Lung (tissue), 12 donors: Measurements from ENCODE around the gene TUBB. TPM values are rescaled to one million over a fixed set of nuclear protein-coding genes. Genes with fewer than 3 reads are reported as not detected.

Experiments
- ATAC-seq: fragments of 200-7000 bp; cut with Tn5 transposase; one replicate; pipeline ENCODE4 v1.9.1; 2020; ENCODE audit warnings: moderate number of reproducible peaks; ENCODE audit not compliant: insufficient read depth, low FRiP score
- DNase-seq, 3 donors: peaks; one replicate each; pipeline ENCODE4 v3.0.0-alpha.2; 2013 to 2017
- H3K27ac ChIP-seq, 2 donors: one replicate each; pipeline ENCODE4 v1.5.1; 2013; ENCODE audit warnings: mild to moderate bottlenecking in 2 of 2, moderate library complexity in 2 of 2, control low read depth in 1 of 2, inconsistent platforms in 1 of 2, low read depth in 1 of 2, low read length in 1 of 2
- H3K27me3 ChIP-seq, 3 donors: one replicate each; pipeline ENCODE4 v1.5.1; 2013; ENCODE audit warnings: low read length in 2 of 3; ENCODE audit not compliant: control insufficient read depth in 3 of 3, insufficient read depth in 3 of 3
- H3K36me3 ChIP-seq, 4 donors: one replicate each; pipeline ENCODE4 v1.5.1; 2013; ENCODE audit warnings: low read length in 4 of 4, mild to moderate bottlenecking in 1 of 4, moderate library complexity in 1 of 4; ENCODE audit not compliant: control insufficient read depth in 4 of 4, insufficient read depth in 4 of 4
- H3K4me1 ChIP-seq, 5 donors: one replicate each; pipeline ENCODE4 v1.5.1; 2013; ENCODE audit warnings: low read length in 5 of 5, mild to moderate bottlenecking in 2 of 5, moderate library complexity in 1 of 5; ENCODE audit not compliant: control insufficient read depth in 5 of 5, insufficient read depth in 5 of 5
- H3K4me3 ChIP-seq: one replicate; pipeline ENCODE4 v1.5.1; 2013; ENCODE audit warnings: mild to moderate bottlenecking, control low read depth, moderate library complexity
- H3K9ac ChIP-seq, 2 donors: one replicate each; pipeline ENCODE4 v1.5.1; 2013; ENCODE audit warnings: low read length in 2 of 2, control low read depth in 1 of 2; ENCODE audit not compliant: insufficient read depth in 1 of 2
- H3K9me3 ChIP-seq, 4 donors: one replicate each; pipeline ENCODE4 v1.5.1; 2013; ENCODE audit warnings: low read length in 3 of 4, mild to moderate bottlenecking in 1 of 4, moderate library complexity in 1 of 4; ENCODE audit not compliant: control insufficient read depth in 4 of 4, insufficient read depth in 3 of 4
- WGBS, 2 donors: extraction: QIAGEN DNeasy Blood & Tissue Kit; methylation state at CpG; one replicate each; pipeline ENCODE4 v1.1.7; 2013; 5-methylcytosine and 5-hydroxymethylcytosine counted together
- polyA plus RNA-seq, 2 donors: library from polyadenylated mRNA; stranded (reverse); fragments of 200-250 nt; gene quantifications; one replicate each; pipeline ENCODE4 v1.2.1, GENCODE V29; 2013
- total RNA-seq, 2 donors: library from RNA; depleted of rRNA in 1 of 2; stranded (reverse); fragments of >200 nt in 1 of 2; gene quantifications; one replicate each; pipeline ENCODE4 v1.2.1, GENCODE V29; 2014 to 2021
- TF ChIP-seq, protein P1 (sequence below): IDR thresholded peaks from 2 replicates; pipeline ENCODE4 v1.5.1; 2012; ENCODE audit warnings: mild to moderate bottlenecking; ENCODE audit errors: control extremely low read depth, extremely low read depth
- donor health status: control.
- donor health status: control.
- donor health status: Bipolar disorder and iron deficiency.
- donor health status: healthy.
- donor health status: DM: yes; HTN: yes; CAD: no.

The TUBB gene
- total and polyA plus RNA-seq, 4 donors = 171 to 403 (median 297) TPM

DNA sequence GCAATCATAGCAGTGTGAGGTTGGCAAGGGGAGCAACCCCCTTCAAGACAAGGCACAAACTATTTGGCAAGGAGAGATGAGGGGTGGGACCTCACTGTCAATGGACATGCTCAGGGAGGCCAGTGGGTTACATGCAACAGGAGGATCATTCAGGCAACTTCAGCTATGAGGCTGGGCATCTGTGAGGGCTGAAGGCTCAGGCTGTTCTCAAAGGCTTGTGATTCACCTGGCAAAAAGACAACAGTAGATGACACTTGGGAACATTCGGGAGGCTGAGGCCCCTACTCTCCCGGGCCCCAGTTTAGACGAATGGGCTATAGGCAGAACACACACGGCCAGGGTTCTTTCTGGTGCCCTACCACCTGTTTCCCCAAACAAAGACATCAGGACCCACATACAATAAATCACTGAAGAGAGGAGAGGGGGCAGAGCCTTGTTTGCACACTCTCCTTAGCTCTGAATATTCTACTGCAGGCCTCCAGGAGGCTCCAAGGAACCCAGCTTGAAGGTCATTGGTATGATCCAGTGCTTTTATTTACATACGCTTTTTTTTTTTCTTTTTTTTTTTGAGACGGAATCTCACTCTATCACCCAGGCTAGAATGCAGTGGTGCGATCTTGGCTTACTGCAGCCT is 7.9 kb downstream of the TUBB start:
- no peak overlapping the region for H3K4me3 ChIP-seq
- TF ChIP-seq, protein P1, sequence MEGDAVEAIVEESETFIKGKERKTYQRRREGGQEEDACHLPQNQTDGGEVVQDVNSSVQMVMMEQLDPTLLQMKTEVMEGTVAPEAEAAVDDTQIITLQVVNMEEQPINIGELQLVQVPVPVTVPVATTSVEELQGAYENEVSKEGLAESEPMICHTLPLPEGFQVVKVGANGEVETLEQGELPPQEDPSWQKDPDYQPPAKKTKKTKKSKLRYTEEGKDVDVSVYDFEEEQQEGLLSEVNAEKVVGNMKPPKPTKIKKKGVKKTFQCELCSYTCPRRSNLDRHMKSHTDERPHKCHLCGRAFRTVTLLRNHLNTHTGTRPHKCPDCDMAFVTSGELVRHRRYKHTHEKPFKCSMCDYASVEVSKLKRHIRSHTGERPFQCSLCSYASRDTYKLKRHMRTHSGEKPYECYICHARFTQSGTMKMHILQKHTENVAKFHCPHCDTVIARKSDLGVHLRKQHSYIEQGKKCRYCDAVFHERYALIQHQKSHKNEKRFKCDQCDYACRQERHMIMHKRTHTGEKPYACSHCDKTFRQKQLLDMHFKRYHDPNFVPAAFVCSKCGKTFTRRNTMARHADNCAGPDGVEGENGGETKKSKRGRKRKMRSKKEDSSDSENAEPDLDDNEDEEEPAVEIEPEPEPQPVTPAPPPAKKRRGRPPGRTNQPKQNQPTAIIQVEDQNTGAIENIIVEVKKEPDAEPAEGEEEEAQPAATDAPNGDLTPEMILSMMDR = no peak
- no peak for ATAC-seq
- peaks cover 0 to 12% (median 2%) of the 10 kb centered on the region in 5 donors for H3K4me1 ChIP-seq
- peaks cover 8 to 69% (median 50%) of the 10 kb centered on the region in 4 donors for H3K36me3 ChIP-seq
- H3K27me3 ChIP-seq = no peaks in the 10 kb centered on the region
- no peaks in the 10 kb centered on the region for H3K9me3 ChIP-seq
- DNase-seq = no peak
- no peak overlapping the region for H3K9ac ChIP-seq
- H3K27ac ChIP-seq = peak overlapping the region in 1 of 2 donors; percentile 57
- WGBS, 2 donors = 63 to 66% methylated on average over 7 of the region's 7 CpGs

DNA sequence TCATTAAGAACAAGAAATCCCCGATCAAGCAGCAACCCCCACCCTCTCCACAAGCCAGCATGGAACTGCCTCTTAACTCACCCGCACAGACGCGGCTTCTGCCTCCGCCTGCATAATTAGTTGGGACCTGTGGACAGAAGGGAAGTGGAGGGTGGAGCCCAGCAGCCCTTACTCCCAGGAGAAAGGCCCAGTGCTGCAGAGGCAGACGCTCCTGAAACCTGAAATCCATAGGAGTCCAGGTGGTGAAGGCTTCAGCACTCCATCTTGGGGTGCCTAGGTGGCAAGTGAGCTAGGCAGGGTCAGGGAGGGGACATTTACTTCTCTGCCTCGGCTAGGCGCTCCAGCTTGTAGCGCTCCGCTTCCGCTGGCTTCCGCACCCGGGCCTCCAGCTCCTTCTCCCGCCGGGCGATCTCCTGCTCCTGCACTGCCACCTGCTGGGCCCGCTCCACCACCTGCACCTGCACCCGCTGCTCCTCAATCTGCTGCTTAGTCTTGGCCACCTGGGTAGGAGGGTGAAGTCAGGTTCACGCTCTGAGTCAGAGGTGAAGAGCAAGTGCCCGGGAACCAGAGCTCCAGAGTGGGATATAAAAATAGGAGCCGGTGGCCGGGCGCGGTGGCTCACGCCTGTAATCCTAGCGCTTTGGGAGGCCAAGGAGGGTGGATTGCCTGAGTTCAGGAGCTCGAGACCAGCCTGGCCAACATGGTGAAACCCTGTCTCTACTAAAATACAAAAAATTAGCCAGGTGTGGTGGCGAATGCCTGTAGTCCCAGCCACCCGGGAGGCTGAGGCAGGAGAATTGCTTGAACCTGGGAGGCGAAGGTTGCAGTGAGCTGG is 10.7 kb downstream of the TUBB start:
- TF ChIP-seq, protein P1 = peak; percentile 51
- Histone ChIP-seq H3K27ac (peak overlapping the region in 1 of 2 donors; percentile 35), H3K9me3 (no peaks in the 10 kb centered on the region), H3K9ac (no peak overlapping the region), H3K27me3 (no peaks in the 10 kb centered on the region), H3K36me3 (peaks cover 16 to 54% (median 37%) of the 10 kb centered on the region in 4 donors), H3K4me1 (peaks cover 0 to 5% (median 0%) of the 10 kb centered on the region in 5 donors), H3K4me3 (no peak overlapping the region)
- DNase-seq = peak; percentile 61 to 77 (median 73)
- WGBS, 2 donors = 34 to 39% methylated on average over 30 of the region's 30 CpGs
- ATAC-seq = peak; percentile 70

DNA sequence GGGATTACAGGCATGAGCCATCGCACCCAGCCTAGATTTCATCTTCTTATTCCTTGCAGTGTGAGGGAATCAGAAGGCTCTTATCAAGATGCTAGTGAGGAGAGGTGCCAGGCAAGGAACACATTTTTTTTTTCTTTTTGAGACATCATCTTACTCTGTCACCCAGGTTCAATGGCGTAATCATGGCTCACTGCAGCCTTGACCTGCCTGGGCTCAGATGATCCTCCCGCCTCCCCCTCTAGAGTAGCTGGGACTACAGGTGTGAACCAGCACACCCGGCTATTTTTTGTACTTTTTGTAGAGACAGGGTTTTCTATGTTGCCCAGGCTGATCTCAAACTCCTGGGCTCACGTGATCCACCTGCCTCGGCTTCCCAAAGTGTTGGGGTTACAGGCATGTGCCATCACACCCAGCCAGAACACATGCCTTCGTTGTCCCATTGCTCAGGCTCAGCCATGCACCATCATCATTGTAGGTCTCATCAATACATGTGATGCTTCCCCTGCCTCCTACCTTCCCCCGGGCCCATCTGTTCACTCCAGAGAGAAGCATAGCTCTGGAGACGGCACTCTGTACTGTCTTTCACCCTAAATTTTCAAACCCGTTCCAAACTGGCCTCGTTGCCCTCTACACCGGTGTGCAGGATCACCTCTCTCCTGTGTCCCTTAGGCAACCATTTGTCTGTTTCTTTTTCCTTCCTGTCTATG is 12.2 kb downstream of the TUBB start:
- TF ChIP-seq, protein P1 = no peak
- Histone ChIP-seq H3K27me3 (no peaks in the 10 kb centered on the region), H3K27ac (no peak overlapping the region), H3K4me1 (peaks cover 0 to 12% (median 0%) of the 10 kb centered on the region in 5 donors), H3K4me3 (no peak overlapping the region), H3K36me3 (peaks cover 16 to 49% (median 34%) of the 10 kb centered on the region in 4 donors), H3K9ac (no peak overlapping the region), H3K9me3 (no peaks in the 10 kb centered on the region)
- WGBS, 2 donors = 93% methylated on average over 12 of the region's 12 CpGs
- no peak for ATAC-seq
- DNase-seq = no peak
